ENCODE data around the gene RPS6KA2.

RPS6KA2 gene

GRCh38 chr6:166504100-166504499 is 123.0 kb downstream of the RPS6KA2 start:
- Histone ChIP-seq H3K9me3 (ENCODE audit: control insufficient read depth, insufficient read depth, low read depth, low read length) (no peaks in the 10 kb centered on the region), H3K9ac (ENCODE audit: low read length) (no peak overlapping the region), H3K4me1 (ENCODE audit: control insufficient read depth, insufficient read depth, low read length) (peaks cover 4% of the 10 kb centered on the region; the same call in 1 of the 2 replicates), H3K27ac (ENCODE audit: low read depth, low read length) (no peak overlapping the region), H3K4me3 (ENCODE audit: low read depth, low read length) (no peak overlapping the region), H3K27me3 (ENCODE audit: control insufficient read depth, insufficient read depth, low read length) (no peaks in the 10 kb centered on the region), H3K36me3 (ENCODE audit: control insufficient read depth, insufficient read depth, low read length) (peaks cover 13% of the 10 kb centered on the region)

GRCh38 chr6:166503167-166503744 is 123.8 kb downstream of the RPS6KA2 start:
- H3K9me3 ChIP-seq (ENCODE audit: control insufficient read depth, insufficient read depth, low read depth, low read length), result no peaks in the 10 kb centered on the region
- no peaks in the 10 kb centered on the region; the same call in 1 of the 2 replicates for H3K4me1 ChIP-seq (ENCODE audit: control insufficient read depth, insufficient read depth, low read length)
- H3K27me3 ChIP-seq (ENCODE audit: control insufficient read depth, insufficient read depth, low read length), result no peaks in the 10 kb centered on the region
- H3K27ac ChIP-seq (ENCODE audit: low read depth, low read length), result no peak overlapping the region
- no peak overlapping the region for H3K9ac ChIP-seq (ENCODE audit: low read length)
- peaks cover 13% of the 10 kb centered on the region for H3K36me3 ChIP-seq (ENCODE audit: control insufficient read depth, insufficient read depth, low read length)
- no peak overlapping the region for H3K4me3 ChIP-seq (ENCODE audit: low read depth, low read length)

GRCh38 chr6:166502453-166502852 is 124.6 kb downstream of the RPS6KA2 start:
- Histone ChIP-seq H3K27ac (ENCODE audit: low read depth, low read length) (no peak overlapping the region), H3K4me1 (ENCODE audit: control insufficient read depth, insufficient read depth, low read length) (no peaks in the 10 kb centered on the region), H3K9ac (ENCODE audit: low read length) (no peak overlapping the region), H3K36me3 (ENCODE audit: control insufficient read depth, insufficient read depth, low read length) (peaks cover 13% of the 10 kb centered on the region), H3K27me3 (ENCODE audit: control insufficient read depth, insufficient read depth, low read length) (no peaks in the 10 kb centered on the region), H3K9me3 (ENCODE audit: control insufficient read depth, insufficient read depth, low read depth, low read length) (no peaks in the 10 kb centered on the region), H3K4me3 (ENCODE audit: low read depth, low read length) (no peak overlapping the region)

- no peak overlapping the region for H3K9ac ChIP-seq (ENCODE audit: low read length)
Observed at GRCh38 chr6:166501246-166501645, 125.8 kb downstream of the RPS6KA2 start.

DNA sequence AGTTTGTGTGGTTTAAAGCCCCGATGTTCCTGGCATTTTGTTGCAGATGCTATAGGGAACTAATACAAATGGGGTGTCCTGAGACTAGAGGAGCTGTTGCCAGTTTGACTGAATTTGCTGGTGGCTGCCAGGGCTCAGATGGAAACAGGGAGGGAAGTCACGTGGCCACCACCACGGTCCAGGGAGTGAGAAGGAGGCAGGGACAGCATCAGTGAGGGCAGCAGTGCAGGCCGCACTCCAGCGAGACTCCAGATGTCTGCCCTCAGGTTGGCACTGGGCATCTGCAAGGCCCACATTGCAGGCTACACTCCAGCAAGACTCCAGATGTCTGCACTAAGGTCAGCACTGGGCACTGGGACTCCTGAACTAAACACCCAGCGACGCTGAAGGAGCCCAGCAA is 126.8 kb downstream of the RPS6KA2 start:
- Histone ChIP-seq H3K9ac (ENCODE audit: low read length) (no peak overlapping the region), H3K27me3 (ENCODE audit: control insufficient read depth, insufficient read depth, low read length) (no peaks in the 10 kb centered on the region), H3K27ac (ENCODE audit: low read depth, low read length) (no peak overlapping the region), H3K4me3 (ENCODE audit: low read depth, low read length) (no peak overlapping the region), H3K9me3 (ENCODE audit: control insufficient read depth, insufficient read depth, low read depth, low read length) (no peaks in the 10 kb centered on the region), H3K36me3 (ENCODE audit: control insufficient read depth, insufficient read depth, low read length) (peaks cover 10% of the 10 kb centered on the region), H3K4me1 (ENCODE audit: control insufficient read depth, insufficient read depth, low read length) (peaks cover 1% of the 10 kb centered on the region; the same call in 1 of the 2 replicates)

More at GRCh38 chr6:166501246-166501645, 125.8 kb downstream of the RPS6KA2 start:
- H3K4me3 ChIP-seq (ENCODE audit: low read depth, low read length), result no peak overlapping the region
- no peaks in the 10 kb centered on the region for H3K4me1 ChIP-seq (ENCODE audit: control insufficient read depth, insufficient read depth, low read length)
- peaks cover 13% of the 10 kb centered on the region for H3K36me3 ChIP-seq (ENCODE audit: control insufficient read depth, insufficient read depth, low read length)
- H3K9me3 ChIP-seq (ENCODE audit: control insufficient read depth, insufficient read depth, low read depth, low read length), result no peaks in the 10 kb centered on the region
- no peaks in the 10 kb centered on the region for H3K27me3 ChIP-seq (ENCODE audit: control insufficient read depth, insufficient read depth, low read length)
- H3K27ac ChIP-seq (ENCODE audit: low read depth, low read length), result no peak overlapping the region

DNA sequence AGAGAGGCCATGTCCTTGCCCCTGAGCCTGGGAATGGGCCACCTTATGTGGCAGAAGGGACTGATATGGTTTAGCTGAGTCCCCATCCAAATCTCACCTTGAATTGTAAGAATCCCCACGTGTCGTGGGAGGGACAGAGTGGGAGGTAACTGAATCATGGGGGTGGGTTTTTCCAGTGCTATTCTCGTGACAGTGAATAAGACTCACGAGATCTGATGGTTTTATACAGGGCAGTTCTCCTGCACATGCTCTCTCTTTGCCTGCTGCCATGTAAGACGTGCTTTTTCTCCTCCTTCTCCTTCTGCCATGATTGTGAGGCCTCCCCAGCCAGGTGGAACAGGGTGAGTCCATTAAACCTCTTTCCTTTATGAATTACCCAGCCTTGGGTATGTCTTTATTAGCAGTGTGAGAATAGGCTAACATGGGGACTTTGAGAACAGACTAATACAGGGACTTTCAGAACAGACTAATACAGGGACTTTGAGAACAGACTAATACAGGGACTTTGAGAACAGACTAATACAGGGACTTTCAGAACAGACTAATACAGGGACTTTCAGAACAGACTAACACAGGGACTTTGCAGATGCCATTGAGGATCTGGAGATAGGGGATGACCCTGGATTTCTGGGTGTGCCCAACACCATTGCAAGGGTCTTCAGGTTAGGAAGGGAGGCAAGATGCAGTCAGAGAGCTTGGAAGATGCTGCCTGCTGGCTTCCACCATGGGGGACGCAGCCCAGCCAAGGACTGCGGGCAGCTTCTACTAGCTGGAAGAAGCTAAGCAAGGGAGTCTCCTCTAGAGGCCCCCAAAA is 127.5 kb downstream of the RPS6KA2 start:
- peaks cover 6% of the 10 kb centered on the region; the same call in 1 of the 2 replicates for H3K4me1 ChIP-seq (ENCODE audit: control insufficient read depth, insufficient read depth, low read length)
- no peak overlapping the region for H3K4me3 ChIP-seq (ENCODE audit: low read depth, low read length)
- H3K36me3 ChIP-seq (ENCODE audit: control insufficient read depth, insufficient read depth, low read length), result peaks cover 10% of the 10 kb centered on the region
- H3K9me3 ChIP-seq (ENCODE audit: control insufficient read depth, insufficient read depth, low read depth, low read length), result no peaks in the 10 kb centered on the region
- H3K9ac ChIP-seq (ENCODE audit: low read length), result no peak overlapping the region
- H3K27me3 ChIP-seq (ENCODE audit: control insufficient read depth, insufficient read depth, low read length), result no peaks in the 10 kb centered on the region
- no peak overlapping the region for H3K27ac ChIP-seq (ENCODE audit: low read depth, low read length)

GRCh38 chr6:166498661-166499349 is 128.2 kb downstream of the RPS6KA2 start:
- Histone ChIP-seq H3K9ac (ENCODE audit: low read length) (no peak overlapping the region), H3K4me3 (ENCODE audit: low read depth, low read length) (no peak overlapping the region), H3K36me3 (ENCODE audit: control insufficient read depth, insufficient read depth, low read length) (peaks cover 8% of the 10 kb centered on the region; the same call in 1 of the 2 replicates), H3K27me3 (ENCODE audit: control insufficient read depth, insufficient read depth, low read length) (no peaks in the 10 kb centered on the region), H3K27ac (ENCODE audit: low read depth, low read length) (no peak overlapping the region), H3K4me1 (ENCODE audit: control insufficient read depth, insufficient read depth, low read length) (peaks cover 6% of the 10 kb centered on the region; the same call in 1 of the 2 replicates), H3K9me3 (ENCODE audit: control insufficient read depth, insufficient read depth, low read depth, low read length) (no peaks in the 10 kb centered on the region)

DNA sequence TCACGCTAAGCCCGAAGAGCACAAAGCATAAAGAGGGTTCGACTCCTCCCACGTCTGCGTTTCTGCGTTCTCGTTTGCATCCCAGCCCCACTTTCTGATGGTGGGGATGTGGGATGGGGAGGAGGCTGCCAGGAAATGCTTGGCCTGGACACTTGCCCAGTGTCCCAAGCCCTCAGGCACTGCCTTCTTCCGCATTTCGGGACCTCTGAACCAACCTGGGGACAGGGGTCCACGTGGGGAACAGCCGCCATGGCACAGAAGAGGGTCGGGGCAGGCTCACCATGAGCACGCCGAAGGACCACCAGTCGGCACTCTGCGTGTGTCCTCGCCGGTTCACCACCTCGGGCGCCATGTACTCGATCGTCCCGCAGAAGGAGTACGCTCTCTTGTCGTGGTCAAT is 128.8 kb downstream of the RPS6KA2 start:
- Histone ChIP-seq H3K27me3 (ENCODE audit: control insufficient read depth, insufficient read depth, low read length) (no peaks in the 10 kb centered on the region), H3K27ac (ENCODE audit: low read depth, low read length) (no peak overlapping the region), H3K9me3 (ENCODE audit: control insufficient read depth, insufficient read depth, low read depth, low read length) (no peaks in the 10 kb centered on the region), H3K4me1 (ENCODE audit: control insufficient read depth, insufficient read depth, low read length) (peaks cover 6% of the 10 kb centered on the region; the same call in 1 of the 2 replicates), H3K9ac (ENCODE audit: low read length) (no peak overlapping the region), H3K4me3 (ENCODE audit: low read depth, low read length) (no peak overlapping the region), H3K36me3 (ENCODE audit: control insufficient read depth, insufficient read depth, low read length) (peaks cover 6% of the 10 kb centered on the region; the same call in 1 of the 2 replicates)

- no peak overlapping the region for H3K27ac ChIP-seq (ENCODE audit: low read depth, low read length)
- H3K4me1 ChIP-seq (ENCODE audit: control insufficient read depth, insufficient read depth, low read length), result peaks cover 6% of the 10 kb centered on the region; the same call in 1 of the 2 replicates
- no peaks in the 10 kb centered on the region for H3K27me3 ChIP-seq (ENCODE audit: control insufficient read depth, insufficient read depth, low read length)
- no peak overlapping the region for H3K4me3 ChIP-seq (ENCODE audit: low read depth, low read length)
- H3K36me3 ChIP-seq (ENCODE audit: control insufficient read depth, insufficient read depth, low read length), result peaks cover 4% of the 10 kb centered on the region; the same call in 1 of the 2 replicates
- H3K9me3 ChIP-seq (ENCODE audit: control insufficient read depth, insufficient read depth, low read depth, low read length), result no peaks in the 10 kb centered on the region
- H3K9ac ChIP-seq (ENCODE audit: low read length), result no peak overlapping the region
Observed at GRCh38 chr6:166497087-166497899, 129.8 kb downstream of the RPS6KA2 start.

DNA sequence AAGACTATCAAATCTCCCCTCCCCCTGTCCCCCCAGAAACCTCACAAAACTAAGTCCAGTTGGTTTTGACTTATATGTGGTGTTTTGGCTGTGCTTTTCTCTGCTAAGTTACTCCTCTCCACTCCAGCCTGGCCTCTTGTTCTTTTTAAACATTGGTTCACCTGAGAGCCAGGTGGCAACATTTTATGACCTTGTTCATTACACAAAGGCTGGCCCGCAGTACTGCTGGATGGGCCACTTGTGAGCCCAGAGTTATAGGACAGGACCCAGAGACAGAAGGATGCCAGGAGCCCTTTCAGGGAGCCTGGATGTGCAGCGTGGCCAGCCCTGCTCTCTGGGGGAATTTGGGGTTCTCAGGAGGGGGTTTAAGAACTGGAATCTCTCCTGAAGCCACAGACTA is 130.6 kb downstream of the RPS6KA2 start:
- no peak overlapping the region for H3K4me3 ChIP-seq (ENCODE audit: low read depth, low read length)
- no peaks in the 10 kb centered on the region for H3K27me3 ChIP-seq (ENCODE audit: control insufficient read depth, insufficient read depth, low read length)
- H3K36me3 ChIP-seq (ENCODE audit: control insufficient read depth, insufficient read depth, low read length), result peaks cover 4% of the 10 kb centered on the region; the same call in 1 of the 2 replicates
- H3K9me3 ChIP-seq (ENCODE audit: control insufficient read depth, insufficient read depth, low read depth, low read length), result no peaks in the 10 kb centered on the region
- no peak overlapping the region for H3K27ac ChIP-seq (ENCODE audit: low read depth, low read length)
- H3K4me1 ChIP-seq (ENCODE audit: control insufficient read depth, insufficient read depth, low read length), result peaks cover 6% of the 10 kb centered on the region; the same call in 1 of the 2 replicates
- no peak overlapping the region for H3K9ac ChIP-seq (ENCODE audit: low read length)
